GM04504 (cell line): ENCODE measurements around the gene OR8K5.
"Not testable (repeated sequence)": the region's sequence is repeated elsewhere in the genome, so short reads cannot be mapped to it uniquely, and the experiment has no call there.

Source experiments
- DNase-seq: peaks from one replicate; pipeline ENCODE4 v3.0.0-alpha.2; 2012; ENCODE audit warnings: low read depth

Gene OR8K5, protein sequence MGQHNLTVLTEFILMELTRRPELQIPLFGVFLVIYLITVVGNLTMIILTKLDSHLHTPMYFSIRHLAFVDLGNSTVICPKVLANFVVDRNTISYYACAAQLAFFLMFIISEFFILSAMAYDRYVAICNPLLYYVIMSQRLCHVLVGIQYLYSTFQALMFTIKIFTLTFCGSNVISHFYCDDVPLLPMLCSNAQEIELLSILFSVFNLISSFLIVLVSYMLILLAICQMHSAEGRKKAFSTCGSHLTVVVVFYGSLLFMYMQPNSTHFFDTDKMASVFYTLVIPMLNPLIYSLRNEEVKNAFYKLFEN

GRCh38 chr11:56160217-56160616 is at the start of gene OR8K5:
Gene OR8K5, minus strand, starts transcription at chr11:56160317. Its CDS starts 0 bp downstream, at chr11:56160317.
- no peak for DNase-seq

DNA sequence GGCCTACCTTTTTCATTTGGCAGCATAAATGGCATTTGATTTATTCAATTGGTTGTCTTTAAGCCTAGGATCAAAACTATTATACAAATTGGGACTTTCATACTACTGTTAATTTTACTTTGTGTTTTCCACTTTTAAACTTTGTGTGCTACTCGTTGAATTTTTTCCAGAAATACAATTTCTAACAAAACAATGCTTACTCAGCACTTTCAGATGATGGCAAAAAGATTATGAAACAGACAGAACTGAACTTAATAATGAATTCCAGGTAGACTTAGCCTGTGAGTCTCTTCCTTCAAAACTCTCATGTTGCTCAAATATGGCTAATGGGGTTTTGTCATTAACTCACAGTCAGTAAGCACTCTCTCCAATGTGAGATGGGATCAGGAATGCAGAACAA is 47.7 kb upstream of the OR8K5 start:
- DNase-seq: no peak

DNA sequence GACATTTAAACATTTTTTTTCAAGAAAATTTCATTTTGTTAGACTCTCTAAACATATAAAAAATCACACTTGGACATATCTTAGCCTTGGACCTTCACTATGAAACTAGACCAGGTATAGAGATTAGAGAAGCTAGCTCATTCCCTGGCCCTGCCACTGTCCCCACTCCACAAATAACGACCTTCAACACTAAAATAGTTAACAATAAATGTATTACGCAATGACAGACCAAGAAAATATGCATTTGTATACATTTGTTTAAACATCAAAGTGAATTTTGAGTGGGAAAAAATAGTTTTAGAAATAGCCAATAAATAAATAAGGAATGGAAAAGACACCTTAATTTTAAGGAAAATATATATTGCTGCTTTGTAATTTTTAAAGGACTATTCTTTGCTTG is 37.2 kb upstream of the OR8K5 start:
- DNase-seq: no peak

DNA sequence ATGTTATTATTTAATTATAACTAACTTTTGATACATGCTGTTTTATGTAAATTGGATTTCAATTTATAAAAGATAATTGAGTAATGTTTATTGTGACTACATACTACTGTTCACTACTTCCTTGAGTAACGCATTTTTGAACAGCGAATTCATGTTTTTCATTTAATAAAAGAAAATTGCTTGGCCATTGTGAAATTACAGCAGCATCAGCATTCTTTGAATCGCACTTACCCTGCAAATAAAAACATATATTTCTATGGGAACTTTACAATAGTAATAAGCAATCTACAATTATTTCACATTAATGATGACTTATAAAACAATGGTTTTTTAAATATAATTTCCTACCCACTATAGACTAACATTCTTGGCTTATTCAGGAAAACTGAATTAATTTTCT is 36.6 kb upstream of the OR8K5 start:
- no peak for DNase-seq

DNA sequence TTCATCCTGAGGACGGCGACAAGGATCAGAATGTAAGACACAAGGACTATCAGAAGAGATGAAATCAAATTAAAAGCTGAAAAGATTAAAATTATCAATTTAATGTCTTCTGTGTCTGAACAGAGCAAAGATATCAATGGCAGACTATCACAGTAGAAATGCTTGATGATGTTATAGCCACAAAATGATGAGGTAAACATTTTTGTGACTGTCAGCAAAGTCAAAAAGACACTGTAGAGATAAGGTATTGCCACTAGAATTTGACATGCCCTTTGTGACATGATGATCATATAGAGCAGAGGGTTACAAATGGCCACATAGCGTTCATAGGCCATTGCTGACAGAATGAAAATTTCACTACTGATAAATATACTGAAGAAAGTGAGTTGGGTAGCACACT is 28.5 kb upstream of the OR8K5 start:
- no peak for DNase-seq

GRCh38 chr11:56183459-56183858 is 23.3 kb upstream of the OR8K5 start:
- DNase-seq: no peak

DNA sequence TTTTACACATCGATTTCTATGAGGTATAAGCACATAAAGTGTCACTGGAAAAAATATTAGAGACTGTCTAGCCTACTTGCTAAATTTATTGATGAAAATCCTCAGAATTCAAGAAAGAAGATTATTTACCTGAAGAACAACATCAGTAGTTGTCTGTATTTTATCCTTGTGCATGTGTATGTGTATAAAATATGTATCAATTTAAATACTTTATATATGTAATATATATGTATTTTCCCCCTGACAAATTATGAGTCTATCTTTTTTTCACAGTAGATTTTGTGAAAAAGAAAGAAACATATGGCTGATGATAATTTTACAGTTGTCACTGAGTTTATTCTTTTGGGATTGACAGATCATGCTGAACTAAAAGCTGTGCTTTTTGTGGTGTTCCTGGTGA is 16.2 kb upstream of the OR8K5 start, which contains the start of gene OR5J2:
Gene OR5J2 (plus strand): TSS at position 301 of the 400 bp plus-strand sequence. CDS start 0 bp downstream, at position 301.
- no peak for DNase-seq

DNA sequence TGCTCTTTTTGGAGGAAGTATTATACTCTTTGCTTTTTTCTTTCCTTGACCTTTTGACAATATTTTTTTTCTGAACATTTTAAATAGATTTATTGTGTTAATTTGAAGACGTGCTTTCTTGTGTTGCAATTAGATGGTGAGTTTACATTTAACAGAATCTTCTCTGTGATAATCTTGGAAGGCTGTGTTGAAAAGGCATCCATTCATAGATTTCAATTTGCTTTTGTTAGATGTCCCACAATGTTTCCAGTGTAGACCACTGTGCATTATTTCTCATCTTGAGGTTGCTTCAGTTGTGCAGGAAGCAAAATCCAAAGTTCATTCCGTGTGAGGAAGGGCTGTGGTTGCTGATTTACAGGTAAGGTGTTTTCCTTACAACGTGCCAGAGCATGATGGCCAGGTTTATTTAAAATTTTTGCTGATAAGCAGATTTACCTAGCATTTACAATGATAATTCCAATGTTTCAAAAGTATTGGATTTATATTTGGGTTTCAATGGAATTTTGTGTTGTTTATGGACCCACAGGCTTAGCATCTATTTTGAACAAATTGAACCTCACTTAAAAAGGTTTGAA is 12.2 kb upstream of the OR8K5 start:
- DNase-seq: no peak

- DNase-seq: no peak
These were observed 3.7 kb upstream of the OR8K5 start for GRCh38 chr11:56163804-56164203.

GRCh38 chr11:56152333-56152732 is 7.8 kb downstream of the OR8K5 start:
- no peak for DNase-seq

DNA sequence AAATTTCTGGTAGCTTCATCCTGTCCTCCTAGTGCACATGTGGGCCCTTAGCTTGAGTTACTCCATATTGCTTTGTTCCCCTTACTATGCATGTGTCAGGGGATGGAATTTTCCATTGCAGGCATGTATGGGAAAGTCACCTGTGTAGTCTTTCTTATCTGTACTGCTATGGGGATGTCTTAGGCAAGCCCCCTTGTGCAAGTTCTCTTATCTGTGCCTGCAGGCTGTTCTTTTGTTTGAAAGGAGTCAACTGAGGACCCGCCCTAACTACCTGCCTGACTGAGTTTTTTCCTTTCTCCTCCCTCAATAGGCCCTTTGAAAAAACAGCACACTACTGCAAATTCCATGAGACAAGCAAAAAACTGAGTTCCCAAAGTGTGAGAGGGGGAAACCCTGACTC is 8.7 kb downstream of the OR8K5 start:
- DNase-seq: no peak

DNA sequence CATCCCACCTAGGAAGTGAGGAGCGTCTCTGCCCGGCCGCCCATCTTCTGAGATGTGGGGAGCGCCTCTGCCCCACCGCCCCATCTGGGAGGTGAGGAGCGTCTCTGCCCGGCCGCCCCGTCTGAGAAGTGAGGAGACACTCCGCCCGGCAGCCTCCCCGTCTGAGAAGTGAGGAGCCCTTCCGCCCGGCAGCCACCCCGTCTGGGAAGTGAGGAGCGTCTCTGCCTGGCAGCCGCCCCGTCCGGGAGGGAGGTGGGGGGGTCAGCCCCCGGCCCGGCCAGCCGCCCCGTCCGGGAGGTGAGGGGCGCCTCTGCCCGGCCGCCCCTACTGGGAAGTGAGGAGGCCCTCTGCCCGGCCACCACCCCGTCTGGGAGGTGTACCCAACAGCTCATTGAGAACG is 16.4 kb downstream of the OR8K5 start:
- not testable (repeated sequence) for DNase-seq

- DNase-seq: no peak
These were observed 19.9 kb downstream of the OR8K5 start, which contains the start of gene OR8J3 for GRCh38 chr11:56140151-56140661. Gene OR8J3, minus strand, starts transcription at chr11:56140201. Its CDS starts 2,483 bp downstream, at chr11:56137718.

DNA sequence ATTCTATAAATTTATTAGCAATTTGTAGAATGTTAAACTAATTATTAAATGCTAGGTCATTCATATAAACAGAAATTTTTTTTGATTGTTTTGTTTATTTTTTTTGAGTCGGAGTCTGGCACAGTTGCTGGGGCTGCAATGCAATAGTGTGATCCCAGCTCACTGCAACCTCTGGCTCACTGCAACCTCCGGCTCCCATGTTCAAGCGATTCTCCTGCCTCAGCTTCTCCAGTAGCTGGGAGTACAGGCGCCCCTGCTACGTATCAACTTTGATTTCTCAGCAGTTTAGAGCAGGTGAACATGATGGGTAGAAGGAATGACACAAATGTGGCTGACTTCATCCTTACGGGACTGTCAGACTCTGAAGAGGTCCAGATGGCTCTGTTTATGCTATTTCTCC is 38.0 kb downstream of the OR8K5 start, which contains the start of gene OR8H3:
Gene OR8H3 (plus strand): TSS at position 301 of the 400 bp plus-strand sequence. CDS start 0 bp downstream, at position 301.
- no peak for DNase-seq
